WTC11 (cell line): ENCODE data around the gene PTPRN2.

Experiments used
- CTCF ChIP-seq: fragments of 200-600 bp; IDR thresholded peaks from 2 replicates; pipeline ENCODE4 v1.8.0; 2022; ENCODE audit warnings: antibody characterized with exemption
- GRHL2 ChIP-seq: fragments of 250-450 bp; sonication (Bioruptor Pico); IDR thresholded peaks from 2 replicates; pipeline ENCODE4 v1.8.0; 2022; ENCODE audit warnings: mild to moderate bottlenecking, moderate library complexity; ENCODE audit not compliant: insufficient replicate concordance, severe bottlenecking
- HMGXB4 ChIP-seq: sonication (generic); formaldehyde crosslinking; IDR thresholded peaks from 2 replicates; pipeline ENCODE4 v1.8.1; 2023; ENCODE audit warnings: mild to moderate bottlenecking, moderate library complexity, missing genetic modification reagents
- KAT7 ChIP-seq: sonication (generic); formaldehyde crosslinking; IDR thresholded peaks from 2 replicates; pipeline ENCODE4 v1.8.1; 2023; ENCODE audit warnings: missing genetic modification reagents, mild to moderate bottlenecking, borderline replicate concordance
- MAX ChIP-seq: sonication (generic); formaldehyde crosslinking; IDR thresholded peaks from 2 replicates; pipeline ENCODE4 v1.8.0; 2022; ENCODE audit warnings: mild to moderate bottlenecking, missing genetic modification reagents
- MLX ChIP-seq: sonication (generic); formaldehyde crosslinking; IDR thresholded peaks from 2 replicates; pipeline ENCODE4 v1.8.1; 2023; ENCODE audit warnings: mild to moderate bottlenecking, missing genetic modification reagents, moderate library complexity
- NR3C1 ChIP-seq: sonication (generic); formaldehyde crosslinking; conservative IDR thresholded peaks from 2 replicates; pipeline ENCODE4 v1.8.1; 2023; ENCODE audit warnings: low read depth, mild to moderate bottlenecking, missing genetic modification reagents
- PRDM15 ChIP-seq: sonication (generic); formaldehyde crosslinking; IDR thresholded peaks from 2 replicates; pipeline ENCODE4 v1.8.0; 2022; ENCODE audit warnings: missing genetic modification reagents
- PRRX2 ChIP-seq: fragments of 250-450 bp; sonication (Bioruptor Pico); IDR thresholded peaks from 2 replicates; pipeline ENCODE4 v1.8.0; 2021; ENCODE audit warnings: mild to moderate bottlenecking
- TEAD4 ChIP-seq: sonication (generic); formaldehyde crosslinking; IDR thresholded peaks from 2 replicates; pipeline ENCODE4 v1.8.0; 2022; ENCODE audit warnings: mild to moderate bottlenecking, missing genetic modification reagents
- USF1 ChIP-seq: sonication (generic); formaldehyde crosslinking; IDR thresholded peaks from 2 replicates; pipeline ENCODE4 v1.8.0; 2022; ENCODE audit warnings: mild to moderate bottlenecking, missing genetic modification reagents
- ZNF121 ChIP-seq: sonication (generic); formaldehyde crosslinking; IDR thresholded peaks from 2 replicates; pipeline ENCODE4 v1.8.0; 2023; ENCODE audit warnings: missing genetic modification reagents
- ZNF396 ChIP-seq: fragments of 250-450 bp; sonication (Bioruptor Pico); IDR thresholded peaks from 2 replicates; pipeline ENCODE4 v1.8.0; 2021; ENCODE audit warnings: mild to moderate bottlenecking, moderate library complexity, borderline replicate concordance

GRCh38 chr7:158133515-158134271, 453.9 kb downstream of the PTPRN2 start:
- TF ChIP-seq CTCF (no peak), MLX (CRISPR knock-in tag) (no peak), MAX (no peak), PRDM15 (CRISPR knock-in tag) (no peak), HMGXB4 (CRISPR knock-in tag) (no peak), ZNF396 (CRISPR knock-in tag) (no peak), NR3C1 (no peak), GRHL2 (CRISPR knock-in tag) (no peak), ZNF121 (CRISPR knock-in tag) (no peak), PRRX2 (CRISPR knock-in tag) (no peak), USF1 (CRISPR knock-in tag) (no peak), KAT7 (CRISPR knock-in tag) (no peak), TEAD4 (no peak)
